Stimulated activated CD8-positive, alpha-beta memory T cell treated with anti-CD3 and anti-CD28 coated beads, Interleukin-12 subunit alpha, Interleukin-12 subunit beta, amount 100 ng/mL, for 24 hours (primary cell): ENCODE measurements around the gene UTF1.
"Not testable (repeated sequence)": the region's sequence is repeated elsewhere in the genome, so short reads cannot be mapped to it uniquely, and the experiment has no call there.

ENCODE experiments used
- DNase-seq: peaks from one replicate; pipeline ENCODE4 v3.0.0-alpha.2; 2020; ENCODE audit errors: extremely low read depth

Gene UTF1

DNA sequence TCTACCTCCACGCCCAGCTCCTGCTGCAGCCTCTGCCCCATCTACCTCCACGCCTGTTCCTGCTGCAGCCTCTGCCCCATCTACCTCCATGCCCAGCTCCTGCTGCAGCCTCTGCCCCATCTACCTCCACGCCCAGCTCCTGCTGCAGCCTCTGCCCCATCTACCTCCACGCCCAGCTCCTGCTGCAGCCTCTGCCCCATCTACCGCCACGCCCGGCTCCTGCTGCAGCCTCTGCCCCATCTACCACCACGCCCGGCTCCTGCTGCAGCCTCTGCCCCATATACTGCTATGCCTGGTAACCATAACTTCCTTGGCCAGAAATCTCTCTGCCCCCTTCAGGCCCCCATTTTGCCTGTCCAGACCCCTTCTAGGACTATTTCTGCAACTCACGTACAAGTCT lies 35.0 kb downstream of the UTF1 start:
- not testable (repeated sequence) for DNase-seq

DNA sequence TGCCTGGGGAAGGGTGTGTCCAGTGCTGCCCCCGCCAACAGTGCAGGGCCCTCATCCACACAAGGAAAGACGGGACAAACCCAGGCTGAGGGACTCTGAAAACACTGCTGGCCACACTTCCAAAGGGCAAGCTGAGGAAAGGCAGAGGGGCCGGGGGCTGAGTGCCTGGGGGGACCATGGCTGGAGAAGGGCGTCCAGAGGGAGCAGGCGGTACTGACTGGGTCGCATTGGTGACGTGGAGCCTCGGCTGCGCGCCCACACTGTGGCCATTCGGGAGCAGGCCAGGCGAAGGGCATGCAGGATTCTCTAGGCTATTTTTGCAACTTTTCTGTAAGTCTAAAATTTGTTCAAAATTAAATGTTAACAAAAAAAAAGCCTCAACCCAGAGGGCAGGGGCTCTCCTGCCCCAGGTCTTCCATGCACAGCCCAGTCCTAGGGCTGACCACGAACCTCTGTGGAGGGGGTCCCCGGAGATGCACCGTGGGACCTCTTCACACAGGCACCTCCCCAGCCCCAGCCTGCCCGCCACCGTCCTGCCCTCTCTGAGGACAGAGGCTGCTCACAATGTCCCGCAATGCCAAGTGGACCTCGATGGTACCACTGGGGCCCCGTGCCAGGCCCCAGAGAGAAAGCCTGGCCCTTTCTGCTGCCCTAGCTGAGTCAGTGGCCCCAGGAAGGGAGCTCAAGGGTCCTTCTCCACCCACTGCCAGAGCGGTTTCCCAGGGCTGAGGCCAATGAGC lies 36.2 kb downstream of the UTF1 start:
- no peak for DNase-seq

DNA sequence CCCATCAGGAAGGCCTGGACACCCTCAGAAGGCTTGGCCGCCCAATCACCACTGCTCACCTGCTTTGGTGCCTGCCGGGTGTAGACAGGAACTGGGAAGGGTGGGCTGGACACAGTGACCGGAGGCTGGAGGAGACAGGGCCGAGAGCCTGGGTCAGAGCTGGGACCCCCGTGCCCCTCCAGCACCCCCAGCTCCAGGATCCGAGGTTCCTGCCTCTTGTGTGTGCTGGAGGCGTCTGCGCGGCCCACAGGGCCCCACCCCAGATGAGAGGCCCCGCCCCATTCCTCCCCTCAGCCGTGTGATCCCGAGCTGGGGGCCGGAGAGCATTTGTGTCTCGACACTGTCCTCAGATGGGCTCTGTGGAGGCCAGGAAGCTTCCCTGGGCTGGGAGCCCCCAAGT lies 37.3 kb downstream of the UTF1 start:
- no peak for DNase-seq

DNA sequence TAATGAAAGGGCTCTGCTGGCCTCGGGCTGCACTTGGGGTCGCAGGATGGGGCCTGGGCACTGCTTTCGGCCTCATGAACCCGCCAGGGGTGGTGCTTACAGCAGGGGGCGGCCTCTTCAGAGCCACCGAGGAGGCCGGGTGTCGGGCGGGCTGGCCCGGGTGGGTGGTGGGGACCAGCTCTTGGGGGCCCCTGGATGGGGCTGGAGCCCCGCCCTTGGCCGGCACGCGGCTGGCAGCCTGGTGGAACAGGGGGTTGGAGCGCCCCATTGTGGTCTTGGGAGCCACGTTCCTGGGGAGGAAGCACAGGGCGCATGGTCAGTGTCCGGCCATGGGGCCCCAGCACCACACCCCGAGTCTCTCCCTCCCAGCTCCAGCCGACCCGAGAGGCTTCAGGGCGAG lies 37.8 kb downstream of the UTF1 start:
- no peak for DNase-seq

DNA sequence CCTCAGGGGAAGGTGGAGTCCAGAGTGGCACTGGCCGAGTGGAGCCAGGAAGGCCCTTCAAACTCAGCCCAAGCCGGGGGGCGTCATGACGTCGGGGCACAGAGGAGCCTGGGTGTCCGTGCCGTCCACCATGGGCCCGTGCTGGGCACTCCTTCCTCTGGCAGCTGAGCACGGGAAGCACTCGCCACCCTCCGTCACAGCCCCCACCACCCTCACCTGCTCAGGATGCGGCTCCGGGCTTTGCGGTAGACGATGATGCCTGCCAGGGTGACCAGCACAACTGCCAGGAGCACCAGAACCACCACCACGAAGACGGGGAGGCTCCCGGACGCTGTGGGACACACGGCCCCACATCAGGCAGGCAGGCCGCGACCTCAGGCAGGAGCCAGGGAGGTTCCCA lies 38.5 kb downstream of the UTF1 start:
- DNase-seq = no peak

DNA sequence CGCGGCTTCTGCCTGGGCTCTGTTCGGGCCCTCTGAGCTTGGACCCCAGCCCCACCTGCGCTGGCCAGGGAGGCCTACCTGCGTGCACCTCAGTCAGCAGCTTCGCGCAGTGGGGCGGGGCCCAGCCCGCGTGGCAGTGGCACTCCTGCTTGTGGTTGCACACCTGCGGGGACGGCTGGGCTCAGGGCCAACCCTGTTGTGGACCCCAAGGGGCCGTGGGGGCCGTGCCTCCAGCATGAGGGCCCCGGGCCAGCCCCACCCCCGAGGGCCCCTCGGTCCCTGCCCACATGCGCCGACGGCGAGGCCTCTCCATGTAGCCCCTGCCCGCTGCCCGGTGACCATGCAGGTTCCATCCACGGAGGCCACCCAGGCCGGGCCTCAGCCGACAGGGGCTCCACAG lies 39.4 kb downstream of the UTF1 start:
- DNase-seq = no peak

DNA sequence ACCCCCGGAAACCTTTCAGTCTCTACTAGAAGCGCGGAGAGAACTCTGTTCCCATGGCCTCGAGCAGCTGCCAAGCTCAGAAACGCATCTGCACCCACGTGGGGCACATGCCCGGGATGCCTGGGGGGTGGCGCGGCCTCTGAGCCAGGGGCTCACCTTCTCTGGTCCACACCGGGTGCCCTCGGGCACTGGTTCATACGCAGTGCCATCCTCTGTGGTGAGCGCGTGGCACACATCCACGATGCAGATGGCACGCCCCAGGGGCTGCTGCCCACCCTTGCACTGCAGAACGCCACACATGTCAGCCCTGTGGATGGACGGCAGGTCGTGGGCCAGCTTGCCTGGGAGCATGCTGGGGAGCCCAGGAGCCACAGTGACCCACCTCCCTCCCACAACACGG lies 40.2 kb downstream of the UTF1 start:
- DNase-seq = no peak

DNA sequence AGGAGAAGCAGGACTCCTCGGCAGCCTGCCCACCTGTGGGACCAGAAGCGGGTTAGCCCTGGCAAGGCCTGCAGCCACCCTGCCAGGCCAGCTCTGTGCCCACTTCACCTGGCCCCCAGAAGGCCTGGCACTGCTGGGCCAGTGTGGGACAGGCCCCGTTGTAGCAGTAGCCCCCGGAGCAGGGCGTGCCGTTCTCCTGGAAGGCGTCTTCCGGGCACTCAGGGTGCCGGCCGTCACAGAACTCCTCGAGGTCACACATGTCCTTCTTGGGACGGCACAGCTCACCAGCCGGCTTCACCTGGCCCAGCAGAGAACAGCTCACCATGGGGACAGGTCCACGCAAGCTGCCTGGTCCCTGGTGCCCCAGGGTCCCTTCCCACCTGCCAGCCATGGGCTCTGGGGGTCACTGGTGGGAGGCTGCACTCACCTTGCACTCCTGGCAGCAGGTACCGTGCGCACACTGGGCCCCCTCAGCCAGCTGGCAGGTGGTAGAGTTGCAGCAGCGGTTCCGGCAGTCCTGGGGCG lies 40.8 kb downstream of the UTF1 start:
- DNase-seq = no peak

DNA sequence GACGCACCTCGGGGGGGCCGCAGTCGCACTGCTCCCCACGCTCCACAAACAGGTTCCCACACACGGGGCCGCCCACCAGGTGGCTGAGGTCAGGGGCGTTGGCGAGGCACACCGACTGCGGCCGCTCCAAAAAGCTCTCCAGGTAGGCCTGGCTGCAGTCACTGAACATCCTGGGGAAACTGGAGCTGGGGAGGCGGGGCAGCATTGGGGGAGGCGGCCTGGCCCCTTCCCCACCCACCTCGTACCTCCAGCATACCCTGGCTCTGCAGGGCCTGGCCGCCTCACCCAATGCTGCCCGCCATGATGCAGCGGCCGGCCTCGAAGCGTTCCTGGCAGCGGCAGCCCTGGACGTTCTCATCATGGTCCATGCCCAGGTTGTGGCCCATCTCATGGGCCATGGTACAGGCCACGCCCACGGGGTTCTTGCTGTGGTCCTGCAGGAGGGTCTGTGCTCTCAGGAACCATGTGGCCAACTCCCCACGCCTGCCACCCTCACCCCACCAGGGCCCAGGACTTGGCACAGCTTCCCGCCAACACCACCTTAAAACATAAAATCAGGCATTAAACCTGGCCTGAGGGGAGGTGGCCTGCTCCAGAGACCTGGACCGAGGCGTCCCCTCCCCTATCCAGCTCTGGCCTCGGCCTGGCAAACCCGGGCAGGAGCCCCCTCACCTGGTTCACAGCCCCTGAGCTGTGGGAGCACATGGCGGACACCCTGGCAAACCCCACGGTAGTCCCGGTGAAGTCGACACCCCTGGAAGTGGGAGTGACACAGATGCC lies 41.7 kb downstream of the UTF1 start:
- no peak for DNase-seq

DNA sequence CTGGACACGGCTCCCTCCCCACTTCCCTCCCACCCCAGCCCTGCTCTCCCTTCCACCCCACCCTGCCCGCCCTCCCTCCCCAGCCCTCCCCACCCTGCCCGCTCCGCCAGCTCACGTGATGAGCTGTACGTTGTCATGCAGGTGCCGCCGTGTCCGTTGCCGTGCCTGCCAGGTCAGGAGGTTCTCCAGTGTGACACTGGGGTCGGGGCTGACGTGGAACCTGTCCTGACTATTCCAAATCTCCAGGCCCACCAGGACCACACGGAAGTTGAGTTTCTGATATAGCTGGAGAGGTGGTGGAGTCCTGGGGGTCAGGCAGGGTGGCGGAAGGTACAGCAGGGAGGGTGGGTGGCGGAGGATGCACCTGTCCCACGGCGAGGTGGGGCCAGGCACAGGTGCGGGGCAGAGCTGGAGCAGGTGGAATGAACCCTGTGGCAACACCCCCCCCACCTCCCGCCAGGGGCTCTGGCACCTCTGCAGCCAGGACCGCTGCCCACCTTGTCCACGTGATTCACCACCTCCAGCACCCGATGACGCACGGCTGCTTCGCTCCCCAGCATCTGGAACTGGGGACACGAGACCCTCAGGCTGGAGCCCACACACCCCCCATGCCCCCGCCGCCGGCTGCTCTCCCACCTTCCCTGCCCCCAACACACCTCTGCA lies 42.4 kb downstream of the UTF1 start:
- no peak for DNase-seq

DNA sequence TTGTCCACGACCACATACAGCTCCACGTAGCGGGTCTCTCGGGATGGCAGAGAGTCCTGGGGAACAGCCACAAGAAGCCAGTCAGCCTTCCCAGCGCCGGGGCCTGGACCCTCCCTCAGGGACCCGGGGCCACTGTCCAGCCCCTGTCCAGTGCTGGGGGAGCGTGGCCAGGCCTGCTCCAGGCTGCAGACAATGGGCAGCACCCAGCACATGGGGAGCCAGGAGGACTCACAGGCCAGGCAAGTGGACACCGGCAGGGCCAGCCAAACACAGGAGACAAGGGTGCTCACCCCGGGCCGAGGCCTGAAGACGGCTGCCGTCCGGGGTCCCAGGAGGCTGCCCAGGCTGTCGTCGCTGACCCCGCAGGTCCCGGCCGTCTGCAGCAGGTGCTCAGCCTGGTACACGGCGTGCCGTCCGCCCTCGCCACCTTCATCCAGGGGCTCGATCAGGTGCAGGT lies 43.0 kb downstream of the UTF1 start:
- DNase-seq = no peak

DNA sequence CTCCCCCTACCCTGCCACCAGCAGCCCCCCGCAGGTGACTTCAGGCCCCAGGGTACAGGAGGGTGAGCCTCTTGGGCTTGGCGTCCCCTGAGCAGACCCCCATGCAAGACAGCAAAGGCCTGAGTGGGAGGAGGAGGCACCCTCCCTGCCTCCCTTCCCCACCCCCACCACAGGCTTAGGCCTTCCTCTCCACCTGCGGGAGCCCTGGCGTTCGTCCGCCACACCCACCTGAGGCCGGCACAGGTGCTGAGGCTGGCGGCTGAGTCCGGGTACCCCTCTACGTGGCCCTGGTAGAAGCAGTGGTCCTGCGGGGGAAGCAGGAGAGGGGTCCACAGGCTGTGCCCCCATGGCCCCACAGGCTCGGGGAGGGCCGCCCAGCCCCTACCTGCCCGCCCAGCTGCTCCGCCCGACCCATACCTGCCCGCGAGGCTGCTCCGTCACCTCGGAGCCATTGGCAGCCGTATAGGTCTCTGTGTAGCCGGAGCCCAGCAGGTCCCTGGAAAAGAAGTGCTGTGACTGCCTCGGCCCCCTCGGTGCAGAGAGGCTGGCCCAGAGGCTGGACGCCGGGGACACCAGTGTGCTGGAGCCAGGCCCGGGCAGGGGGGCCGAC lies 43.6 kb downstream of the UTF1 start:
- no peak for DNase-seq

DNA sequence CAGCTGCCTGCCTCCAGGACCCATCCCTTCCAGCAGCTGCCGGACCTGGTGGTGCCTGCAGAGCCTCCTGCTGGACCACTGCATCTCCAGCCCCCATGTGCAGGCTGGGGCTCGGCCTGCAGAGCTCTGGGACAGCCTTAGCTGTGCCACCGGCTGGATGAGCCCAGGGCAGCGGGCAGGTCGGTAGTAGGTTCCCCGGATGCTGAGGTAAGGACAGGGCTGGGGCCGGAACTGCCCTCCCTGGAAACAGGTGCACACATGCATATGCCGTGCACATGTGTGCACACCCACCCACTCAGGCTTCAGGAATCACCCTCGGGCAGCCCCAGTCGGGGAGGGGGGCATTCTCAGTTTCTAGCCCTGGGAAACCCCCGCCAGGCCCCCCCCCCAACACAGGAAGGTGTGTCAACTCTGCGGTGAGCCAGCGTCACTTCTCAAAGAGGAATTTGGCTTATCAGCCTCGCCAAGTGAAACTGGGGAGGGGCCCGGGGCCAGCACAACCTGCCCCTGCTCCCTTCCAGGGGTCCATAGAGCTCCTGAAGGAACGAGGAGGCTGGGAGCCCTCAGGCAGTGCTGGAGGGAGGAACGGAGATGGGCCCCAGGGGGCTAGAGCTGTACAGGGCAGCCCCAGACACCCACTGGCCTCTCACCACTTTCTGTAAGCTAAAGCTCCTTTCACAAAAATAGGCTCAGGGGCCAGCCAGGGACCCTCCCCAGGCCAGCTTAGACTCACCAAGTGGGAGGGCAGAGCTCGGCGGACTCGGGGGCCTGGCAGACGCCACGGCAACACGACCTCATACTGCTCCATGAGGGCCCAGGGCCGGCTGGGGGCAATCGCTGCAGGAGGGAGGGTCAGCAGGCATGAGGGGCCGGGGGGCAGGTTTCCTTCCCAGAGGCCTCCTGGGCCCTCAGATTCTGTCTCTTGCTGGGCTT lies 45.0 kb downstream of the UTF1 start:
- peak; percentile 58 for DNase-seq

DNA sequence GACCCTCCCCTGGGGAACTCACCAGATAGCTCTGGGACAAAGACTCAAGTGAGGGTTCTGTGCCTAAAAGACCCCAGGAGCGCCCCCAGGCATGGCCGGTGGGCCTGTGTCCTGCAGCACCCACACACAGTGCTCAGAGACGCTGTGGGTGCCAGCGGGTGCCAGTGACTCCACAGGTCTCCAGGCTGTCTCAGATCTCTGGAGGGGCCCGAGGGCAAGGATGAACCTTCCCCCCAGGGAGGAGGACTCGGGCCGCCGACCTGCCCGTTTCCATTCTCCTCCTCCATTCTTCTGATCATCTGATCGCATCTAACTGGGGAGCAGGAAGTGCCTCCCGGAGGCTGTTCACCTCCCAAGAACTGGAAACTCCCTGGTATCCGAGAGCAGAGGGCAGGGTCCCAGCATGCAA lies 45.7 kb downstream of the UTF1 start:
- DNase-seq = no peak

DNA sequence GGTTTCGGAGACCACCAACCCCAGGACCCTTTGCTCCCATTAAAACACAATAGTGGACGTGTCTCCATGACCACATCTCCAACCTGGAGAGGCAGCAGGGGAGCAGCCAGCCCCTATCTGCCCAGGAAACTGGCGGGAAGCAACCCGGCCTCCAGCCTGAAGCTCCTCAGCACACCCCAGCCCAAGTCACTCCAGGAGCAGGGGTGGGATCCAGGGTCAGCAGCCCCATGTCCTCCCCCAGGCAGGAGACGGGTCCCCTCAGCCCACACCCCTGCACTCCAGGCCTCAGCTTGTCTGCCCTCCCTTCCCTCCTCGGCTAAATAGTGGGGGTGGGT lies 46.0 kb downstream of the UTF1 start:
- DNase-seq = no peak

DNA sequence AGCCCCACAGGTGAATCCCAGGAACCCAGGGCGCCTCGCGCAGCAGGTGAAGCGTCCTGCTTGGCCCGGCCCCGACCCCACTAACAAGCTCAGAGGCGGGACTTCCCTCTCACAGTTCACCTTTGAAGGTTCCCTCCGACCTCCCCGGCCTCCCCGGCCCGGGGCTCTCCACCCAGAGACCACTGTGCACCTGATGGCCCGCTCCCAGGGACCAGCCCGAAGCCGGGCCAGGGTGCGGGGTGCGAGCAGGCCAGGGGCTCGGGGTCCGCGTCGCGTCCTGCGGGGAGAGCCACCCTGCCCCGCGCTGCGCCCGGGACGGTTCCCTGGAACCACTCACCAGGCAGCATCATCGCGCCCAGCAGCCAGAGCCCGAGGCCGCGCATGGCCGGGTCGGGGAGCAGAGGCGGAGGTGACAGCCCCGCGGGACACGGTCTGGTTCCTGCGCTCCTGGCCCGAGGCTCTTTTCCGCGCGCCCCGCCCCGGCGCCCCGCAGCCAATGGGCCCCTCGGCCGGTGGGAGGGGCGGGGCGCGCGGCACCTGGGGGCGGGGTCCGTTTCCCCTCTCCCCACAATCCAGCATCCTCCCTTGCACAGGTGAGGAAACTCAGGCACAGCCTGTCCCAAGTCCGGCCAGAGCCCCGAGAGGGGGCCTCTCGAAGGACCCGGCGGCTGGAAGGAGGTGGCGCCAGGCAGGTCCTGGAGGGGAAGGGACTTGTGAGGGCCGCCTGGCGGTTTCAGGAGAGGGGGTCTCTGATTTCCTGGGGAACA lies 46.6 kb downstream of the UTF1 start, which contains the start of gene ADAM8:
Gene ADAM8 (minus strand): TSS at position 434 of the 767 bp plus-strand sequence. CDS start 51 bp downstream, at position 383.
- no peak for DNase-seq

DNA sequence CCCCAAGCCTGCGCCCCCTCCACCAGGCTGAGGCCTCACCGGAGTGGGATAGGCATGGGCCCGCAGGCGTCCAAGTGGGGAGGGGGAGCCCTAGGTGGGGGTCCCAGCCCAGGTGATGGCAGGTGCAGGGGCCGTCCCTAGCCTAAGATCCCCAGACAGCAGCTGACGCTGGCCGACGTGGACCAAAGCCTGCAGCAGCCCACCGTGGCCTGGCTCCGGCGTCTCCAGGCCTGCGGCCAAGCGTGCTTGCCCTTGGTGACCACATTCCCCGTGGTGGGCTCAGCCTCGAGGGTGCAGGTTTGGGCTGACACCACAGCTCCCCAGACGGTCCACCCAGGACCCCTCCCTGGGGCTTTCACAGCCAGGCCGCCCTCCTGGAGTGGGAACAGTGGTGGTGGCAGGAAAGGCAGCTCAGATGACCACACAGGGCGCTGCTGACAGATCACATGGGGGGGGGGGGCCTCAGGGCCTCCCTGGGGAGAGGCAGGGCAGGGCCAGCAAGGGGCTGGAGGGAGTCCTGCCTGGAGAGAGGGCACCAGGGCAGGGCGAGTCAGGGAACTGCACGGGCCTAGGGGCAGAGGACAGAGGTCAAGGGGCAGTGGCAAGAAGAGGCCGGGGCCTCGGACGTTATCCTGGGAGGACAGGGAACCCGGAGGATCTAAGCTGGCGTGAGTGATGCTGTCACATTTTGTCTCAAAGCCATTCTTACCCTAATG lies 47.4 kb downstream of the UTF1 start:
- no peak for DNase-seq

DNA sequence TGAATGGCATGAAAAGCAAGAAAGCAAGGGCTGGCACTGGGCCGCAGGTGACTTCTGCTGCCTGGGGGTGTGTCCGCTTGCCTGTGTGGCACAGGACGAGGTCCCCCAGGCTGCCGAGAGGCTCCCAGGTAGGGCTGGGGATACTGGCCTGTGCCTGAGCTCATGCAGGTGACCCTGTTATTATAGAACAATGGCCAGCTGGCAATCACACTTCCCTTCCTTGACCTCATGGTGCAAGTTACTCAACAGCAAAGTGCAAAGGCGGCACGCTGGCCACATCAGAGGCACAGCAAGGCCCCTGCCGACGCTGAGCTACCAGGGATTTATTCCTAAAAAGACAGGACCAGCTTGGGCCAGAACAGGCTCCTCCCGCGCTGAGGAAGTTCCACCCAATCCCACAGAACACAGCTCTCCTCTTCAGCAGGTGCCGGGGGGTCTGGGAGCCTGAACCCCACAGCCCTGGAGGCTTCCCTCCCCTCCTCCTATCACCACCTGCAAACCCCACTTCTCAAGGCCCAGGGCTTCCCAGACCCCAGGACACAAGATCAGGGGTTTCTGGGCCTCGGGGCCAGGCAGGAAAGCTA lies 48.1 kb downstream of the UTF1 start:
- DNase-seq = no peak

DNA sequence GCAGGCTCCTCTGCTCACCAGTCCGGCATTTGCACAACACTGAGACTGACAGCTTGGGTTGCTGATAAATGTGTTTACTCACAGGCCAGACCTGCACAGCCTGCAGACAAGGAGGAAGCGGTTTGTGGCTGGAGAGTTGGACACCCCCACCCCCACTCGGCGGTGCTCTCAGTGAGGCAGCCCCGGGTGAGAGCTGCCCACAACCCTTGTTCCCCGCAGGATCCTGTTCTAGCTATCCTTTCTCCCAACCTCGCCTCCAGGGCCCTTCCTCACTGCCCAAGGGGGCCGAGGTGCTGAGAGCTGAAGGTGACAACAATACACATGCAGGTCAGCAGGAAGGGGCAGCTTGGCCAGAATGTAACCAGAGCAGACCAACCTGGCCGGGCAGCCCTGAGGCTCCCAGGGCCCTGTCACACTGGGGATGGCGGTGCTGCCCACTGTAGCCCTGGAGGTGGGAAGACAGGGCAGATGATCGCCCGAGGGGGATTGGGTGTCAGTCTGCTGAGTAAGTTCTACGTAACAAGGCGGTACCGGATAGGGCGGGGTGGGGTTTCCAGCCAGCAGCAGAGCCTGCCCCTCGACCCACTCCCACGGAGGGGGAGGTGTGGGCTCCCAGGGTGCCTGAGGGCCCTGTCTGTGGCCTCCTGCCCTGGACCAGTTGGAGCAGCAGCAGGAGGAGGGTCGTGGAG lies 48.7 kb downstream of the UTF1 start:
- DNase-seq = no peak
